IMR-90 (cell line): ENCODE results near the gene BRD4. TPM values are rescaled to one million over a fixed set of nuclear protein-coding genes. Genes with fewer than 3 reads are reported as not detected.

Experiments
- ATAC-seq: fragments of 200-7000 bp; cut with Tn5 transposase; 2 replicates; pipeline ENCODE4 v1.9.1; 2020; ENCODE audit warnings: low read depth, mild to moderate bottlenecking, moderate library complexity
- BruUV-seq: library from RNA; stranded (reverse); fragments of 400-500 nt; replicated peaks from 2 replicates; lab custom pipeline; 2021; lab: Mats Ljungman, UMichigan
- CTCF ChIA-PET: fragments of 300-600 bp; formaldehyde crosslinking; extraction: SDS; loops from one replicate; lab custom pipeline; 2021; ENCODE audit warnings: antibody characterized with exemption; lab: Yijun Ruan, JAX
- POLR2A ChIA-PET: fragments of 300-600 bp; sonication (Branson Sonifier 250); formaldehyde crosslinking; loops from one replicate; lab custom pipeline; 2022; ENCODE audit warnings: antibody characterized with exemption; ENCODE audit not compliant: unreplicated experiment; lab: Charles Lee
- DNase-seq: peaks from one replicate; pipeline ENCODE4 v3.0.0; 2013
- H2AFZ ChIP-seq: replicated peaks from 2 replicates; pipeline ENCODE3; 2013; ENCODE audit warnings: low read length, mild to moderate bottlenecking; ENCODE audit not compliant: poor library complexity
- H2AK5ac ChIP-seq: 2 replicates; pipeline ENCODE4 v1.6.1; 2013; ENCODE audit warnings: low read depth, low read length, inconsistent platforms
- H2AK9ac ChIP-seq: replicated peaks from 2 replicates; pipeline ENCODE3; 2013; ENCODE audit warnings: mild to moderate bottlenecking, low read depth, low read length, moderate library complexity; ENCODE audit not compliant: poor library complexity
- H2BK120ac ChIP-seq: 2 replicates; pipeline ENCODE4 v1.6.1; 2013; ENCODE audit warnings: low read depth, low read length, inconsistent platforms
- H2BK15ac ChIP-seq: 3 replicates; pipeline ENCODE4 v1.6.1; 2013; ENCODE audit warnings: low read depth, low read length, inconsistent platforms
- H2BK20ac ChIP-seq: 2 replicates; pipeline ENCODE4 v1.6.1; 2013; ENCODE audit warnings: low read depth, mild to moderate bottlenecking, inconsistent platforms, low read length, moderate library complexity
- H2BK5ac ChIP-seq: 2 replicates; pipeline ENCODE4 v1.6.1; 2013; ENCODE audit warnings: mild to moderate bottlenecking, low read depth, low read length, inconsistent platforms; ENCODE audit not compliant: poor library complexity, severe bottlenecking
- H3K14ac ChIP-seq: replicated peaks from 2 replicates; pipeline ENCODE4 v1.6.1; 2013; ENCODE audit warnings: low read depth, low read length, inconsistent platforms
- H3K18ac ChIP-seq: 2 replicates; pipeline ENCODE4 v1.6.1; 2013; ENCODE audit warnings: low read depth, low read length, control low read depth
- H3K23ac ChIP-seq: 2 replicates; pipeline ENCODE4 v1.6.1; 2013; ENCODE audit warnings: low read depth, low read length, inconsistent platforms
- H3K27ac ChIP-seq: 2 replicates; pipeline ENCODE4 v1.5.1; 2013; ENCODE audit warnings: mild to moderate bottlenecking, control low read depth, low read length; ENCODE audit not compliant: insufficient read depth
- H3K27me3 ChIP-seq: 2 replicates; pipeline ENCODE4 v1.6.1; 2013; ENCODE audit warnings: low read length; ENCODE audit not compliant: control insufficient read depth, insufficient read depth
- H3K36me3 ChIP-seq: 2 replicates; pipeline ENCODE4 v1.6.1; 2013; ENCODE audit warnings: low read length, mixed read lengths; ENCODE audit not compliant: control insufficient read depth, insufficient read depth
- H3K4ac ChIP-seq: 2 replicates; pipeline ENCODE4 v1.6.1; 2013; ENCODE audit warnings: low read depth, low read length, inconsistent platforms
- H3K4me1 ChIP-seq: 2 replicates; pipeline ENCODE4 v1.6.1; 2013; ENCODE audit warnings: low read length, mixed read lengths; ENCODE audit not compliant: control insufficient read depth, insufficient read depth
- H3K4me2 ChIP-seq: 2 replicates; pipeline ENCODE4 v1.6.1; 2013; ENCODE audit warnings: low read depth, mild to moderate bottlenecking, control low read depth, low read length, moderate library complexity
- H3K4me3 ChIP-seq: 2 replicates; pipeline ENCODE4 v1.5.1; 2013; ENCODE audit warnings: low read depth, mild to moderate bottlenecking, control low read depth, low read length, moderate library complexity; ENCODE audit not compliant: insufficient read depth
- H3K56ac ChIP-seq: 2 replicates; pipeline ENCODE4 v1.6.1; 2013; ENCODE audit warnings: low read length, inconsistent platforms; ENCODE audit not compliant: insufficient read depth; ENCODE audit errors: extremely low read depth
- H3K79me1 ChIP-seq, 2 experiments: 2 replicates each; pipeline ENCODE4 v1.6.1; 2013; ENCODE audit warnings: low read length in 2 of 2, inconsistent platforms in 1 of 2, low read depth in 1 of 2
- H3K9ac ChIP-seq: 2 replicates; pipeline ENCODE4 v1.6.1; 2013; ENCODE audit warnings: low read depth, low read length, control low read depth
- H3K9me1 ChIP-seq: 2 replicates; pipeline ENCODE4 v1.6.1; 2013; ENCODE audit warnings: low read length, inconsistent platforms; ENCODE audit not compliant: insufficient read depth
- H3K9me3 ChIP-seq: 2 replicates; pipeline ENCODE4 v1.6.1; 2013; ENCODE audit warnings: low read length; ENCODE audit not compliant: control insufficient read depth, insufficient read depth
- H4K20me1 ChIP-seq: 2 replicates; pipeline ENCODE4 v1.6.1; 2013; ENCODE audit warnings: low read length, inconsistent platforms; ENCODE audit not compliant: insufficient read depth
- H4K5ac ChIP-seq: 2 replicates; pipeline ENCODE4 v1.6.1; 2013; ENCODE audit warnings: mild to moderate bottlenecking, low read depth, low read length, control low read depth
- H4K8ac ChIP-seq, 2 experiments: 2 replicates each; pipeline ENCODE4 v1.6.1; 2013; ENCODE audit warnings: low read depth in 2 of 2, low read length in 2 of 2, control low read depth in 1 of 2, inconsistent platforms in 1 of 2
- H4K91ac ChIP-seq: 2 replicates; pipeline ENCODE4 v1.6.1; 2013; ENCODE audit warnings: low read depth, low read length, inconsistent platforms; ENCODE audit not compliant: insufficient read depth
- BHLHE40 ChIP-seq: fragments of 150-350 bp; IDR thresholded peaks from 2 replicates; pipeline ENCODE4 v1.6.1; 2016; ENCODE audit warnings: mild to moderate bottlenecking, low read depth, low read length
- CEBPB ChIP-seq: IDR thresholded peaks from 2 replicates; pipeline ENCODE4 v1.6.1; 2012; ENCODE audit warnings: low read depth, low read length, improper control_type of control experiment
- CHD1 ChIP-seq: IDR thresholded peaks from 2 replicates; pipeline ENCODE4 v1.6.1; 2012; ENCODE audit warnings: low read depth, low read length, improper control_type of control experiment
- CTCF ChIP-seq: conservative IDR thresholded peaks from 2 replicates; pipeline ENCODE4 v1.5.1; 2012; ENCODE audit warnings: mild to moderate bottlenecking, low read depth, low read length, improper control_type of control experiment
- ELK1 ChIP-seq: fragments of 150-350 bp; IDR thresholded peaks from 2 replicates; pipeline ENCODE4 v1.6.1; 2016; ENCODE audit warnings: low read depth, mild to moderate bottlenecking, low read length, moderate library complexity, borderline replicate concordance
- FOS ChIP-seq: fragments of 150-350 bp; IDR thresholded peaks from 2 replicates; pipeline ENCODE4 v1.6.1; 2016; ENCODE audit warnings: low read depth, low read length
- MAFK ChIP-seq: IDR thresholded peaks from 2 replicates; pipeline ENCODE4 v1.6.1; 2012; ENCODE audit warnings: low read depth, low read length, improper control_type of control experiment
- MAZ ChIP-seq: IDR thresholded peaks from 2 replicates; pipeline ENCODE4 v1.6.1; 2012; ENCODE audit warnings: low read depth, mild to moderate bottlenecking, low read length, improper control_type of control experiment, moderate library complexity, borderline replicate concordance
- MXI1 ChIP-seq: IDR thresholded peaks from 2 replicates; pipeline ENCODE4 v1.6.1; 2012; ENCODE audit warnings: low read depth, mild to moderate bottlenecking, low read length, moderate library complexity, borderline replicate concordance
- NFE2L2 ChIP-seq: fragments of 150-350 bp; IDR thresholded peaks from 2 replicates; pipeline ENCODE4 v1.6.1; 2016; ENCODE audit warnings: low read depth, mild to moderate bottlenecking, low read length
- POLR2A ChIP-seq: IDR thresholded peaks from 2 replicates; pipeline ENCODE4 v1.6.1; 2012; ENCODE audit warnings: mild to moderate bottlenecking, low read depth, low read length
- RAD21 ChIP-seq: IDR thresholded peaks from 2 replicates; pipeline ENCODE4 v1.6.1; 2012; ENCODE audit warnings: low read length, improper control_type of control experiment
- RCOR1 ChIP-seq: IDR thresholded peaks from 2 replicates; pipeline ENCODE4 v1.6.1; 2012; ENCODE audit warnings: mild to moderate bottlenecking, low read length, improper control_type of control experiment; ENCODE audit not compliant: insufficient replicate concordance
- RFX5 ChIP-seq: IDR thresholded peaks from 2 replicates; pipeline ENCODE4 v1.8.0; 2012; ENCODE audit warnings: low read depth, mild to moderate bottlenecking, low read length, moderate library complexity
- SMC3 ChIP-seq: fragments of 150-350 bp; IDR thresholded peaks from 2 replicates; pipeline ENCODE4 v1.6.1; 2016; ENCODE audit warnings: low read depth, mild to moderate bottlenecking, antibody characterized with exemption, low read length, moderate library complexity
- WGBS, 2 experiments: methylation state at CpG; one replicate each; pipeline versions ENCODE4 v1.1.5 to v1.1.7; 2013; ENCODE audit warnings: missing lambda C conversion rate in 2 of 2; ENCODE audit not compliant: insufficient read length in 1 of 2; ENCODE audit errors: extremely low coverage in 2 of 2; 5-methylcytosine and 5-hydroxymethylcytosine counted together
- dilution Hi-C: fragments of 300-500 bp; cut with HindIII; formaldehyde crosslinking; loops from one replicate; pipeline ENCODE4 v1.14.3; 2018; ENCODE audit warnings: low sequenced_read_pairs; ENCODE audit not compliant: unreplicated experiment
- in situ Hi-C: fragments of 300-500 bp; cut with MboI; formaldehyde crosslinking; loops from 3 replicates; pipeline ENCODE4 v1.14.3; 2019; ENCODE audit warnings: low sequenced_read_pairs, inconsistent platforms, mixed read lengths
- intact Hi-C: fragments of 100-400 bp; cut with micrococcal nuclease; formaldehyde crosslinking; loops from 2 replicates; pipeline ENCODE4 v1.10.0; 2022
- polyA plus RNA-seq, 3 experiments: library from polyadenylated mRNA; depleted of rRNA; stranded (reverse); fragments of >200 nt; gene quantifications; 2 replicates each; pipeline ENCODE4 v1.2.3, GENCODE V29; 2012; ENCODE audit warnings: low replicate concordance in 1 of 3
- total RNA-seq: library from RNA; depleted of rRNA; stranded (reverse); fragments of >200 nt; gene quantifications from 2 replicates; pipeline ENCODE4 v1.2.3, GENCODE V29; 2012
- TF ChIP-seq, protein P1 (sequence below): fragments of 150-350 bp; IDR thresholded peaks from 2 replicates; pipeline ENCODE4 v1.6.1; 2017; ENCODE audit warnings: mild to moderate bottlenecking, antibody characterized with exemption, low read length, low read depth

The BRD4 gene
- total and polyA plus RNA-seq, 2 of the 4 experiments (the other 2 are of a cell fraction): 7.0 to 21.1 TPM

DNA sequence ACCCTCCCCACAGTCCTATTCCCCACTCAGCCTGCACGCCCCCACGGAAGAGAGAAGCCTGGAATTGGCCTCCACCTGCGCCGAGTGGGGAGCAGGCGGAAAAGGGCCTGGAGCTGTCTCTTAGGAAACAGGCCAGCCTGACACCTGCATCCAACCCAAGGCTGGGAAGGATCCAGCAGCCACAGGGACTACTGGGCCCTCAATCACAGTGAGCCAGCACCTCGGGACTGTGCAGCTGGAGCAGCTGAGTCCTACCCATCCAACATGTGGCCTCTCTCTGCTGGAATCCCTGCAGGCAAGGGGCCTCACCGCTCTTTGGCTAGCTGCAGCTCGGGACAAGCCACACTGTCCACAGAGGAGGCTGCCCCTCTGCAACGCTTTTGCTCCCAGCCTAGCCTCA, 91.8 kb downstream of the BRD4 start:
- DNase-seq (no peak), ATAC-seq (no peak)
- intact Hi-C loops (no loop called here), dilution Hi-C loops (no loop called here), in situ Hi-C loops (no loop called here)
- Histone ChIP-seq H3K79me1 (peaks cover 32 to 62% of the 10 kb centered on the region in 2 experiments), H3K4me2 (no peak overlapping the region), H3K27me3 (no peaks in the 10 kb centered on the region), H3K18ac (no peak overlapping the region), H2BK120ac (no peak overlapping the region), H4K20me1 (peaks cover 19% of the 10 kb centered on the region), H3K9ac (no peak overlapping the region), H3K4ac (no peak overlapping the region), H2AFZ (no peak overlapping the region), H4K5ac (no peak overlapping the region), H3K4me3 (no peak overlapping the region), H4K8ac (no peak overlapping the region), H3K9me1 (0 out of 2 replicates have a peak, but pooled peaks cover 3% of the 10 kb centered on the region), H3K56ac (no peak overlapping the region), H2BK5ac (no peak overlapping the region), H4K91ac (no peak overlapping the region), H2AK9ac (no peak overlapping the region), H3K36me3 (peaks cover 82% of the 10 kb centered on the region), H3K27ac (no peak overlapping the region), H2AK5ac (no peak overlapping the region), H3K9me3 (no peaks in the 10 kb centered on the region), H3K23ac (no peak overlapping the region), H3K14ac (no peak overlapping the region), H2BK20ac (no peak overlapping the region), H2BK15ac (no peak overlapping the region), H3K4me1 (no peaks in the 10 kb centered on the region)
- 94% methylated on average over 5 of the region's 9 CpGs; no CpG with 5 or more reads in 1 of the 2 experiments for WGBS, 2 experiments
- no peak for TF ChIP-seq RCOR1
- TF ChIP-seq ELK1: no peak
- no peak for TF ChIP-seq SMC3
- TF ChIP-seq MAFK: no peak
- TF ChIP-seq MAZ: no peak
- no peak for TF ChIP-seq POLR2A
- TF ChIP-seq, protein P1, sequence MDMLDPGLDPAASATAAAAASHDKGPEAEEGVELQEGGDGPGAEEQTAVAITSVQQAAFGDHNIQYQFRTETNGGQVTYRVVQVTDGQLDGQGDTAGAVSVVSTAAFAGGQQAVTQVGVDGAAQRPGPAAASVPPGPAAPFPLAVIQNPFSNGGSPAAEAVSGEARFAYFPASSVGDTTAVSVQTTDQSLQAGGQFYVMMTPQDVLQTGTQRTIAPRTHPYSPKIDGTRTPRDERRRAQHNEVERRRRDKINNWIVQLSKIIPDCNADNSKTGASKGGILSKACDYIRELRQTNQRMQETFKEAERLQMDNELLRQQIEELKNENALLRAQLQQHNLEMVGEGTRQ: no peak
- no peak for TF ChIP-seq CEBPB
- TF ChIP-seq CHD1: no peak
- no peak for TF ChIP-seq FOS
- TF ChIP-seq CTCF: no peak
- no peak for TF ChIP-seq MXI1
- no peak for TF ChIP-seq NFE2L2
- no peak for TF ChIP-seq RAD21
- no peak for TF ChIP-seq BHLHE40
- TF ChIP-seq RFX5: no peak
- no TSS peak for BruUV-seq
- ChIA-PET CTCF (no interaction called here), POLR2A (no interaction called here)
